ENCODE data around the gene GLP2R. TPM values are rescaled to one million over a fixed set of nuclear protein-coding genes. Genes with fewer than 3 reads are reported as not detected.

GLP2R gene
- total and polyA plus RNA-seq, 2 experiments from 2014 or later = not detected

GRCh38 chr17:9925457-9925856 is 99.7 kb downstream of the GLP2R start:
- in situ Hi-C loops (cut with MboI) = loop anchor here (10.0 kb wide), 1 partner anchor 699 kb away; no protein-coding TSS in a partner anchor
- WGBS, 2 experiments (ENCODE audit: low coverage in 1 of 2, low lambda C conversion rate in 2 of 2, missing lambda C conversion rate in 2 of 2) = 86 to 90% methylated on average over 11 of the region's 11 CpGs

GRCh38 chr17:9926150-9926804 is 100.6 kb downstream of the GLP2R start:
- H3K9me2 ChIP-seq (ENCODE audit: insufficient read depth) = no peaks in the 10 kb centered on the region
- TF ChIP-seq EZH2 (IDR thresholded peaks at IDR 0.05; ENCODE audit: insufficient read depth, poor library complexity, severe bottlenecking) (no peak), EZH2phosphoT487 (IDR thresholded peaks at IDR 0.05; ENCODE audit: insufficient read depth, low read depth) (no peak)
- no peak overlapping the region for H3K4me2 ChIP-seq (ENCODE audit: unreplicated experiment)
- no peaks in the 10 kb centered on the region for H3K79me2 ChIP-seq (ENCODE audit: insufficient read depth)
- no peaks in the 10 kb centered on the region for H3K9me3 ChIP-seq (ENCODE audit: low read depth)
- no peaks in the 10 kb centered on the region for H3F3A ChIP-seq (ENCODE audit: insufficient read depth)
- no peak overlapping the region for H2AFZ ChIP-seq
- in situ Hi-C loops (cut with MboI) = loop anchor here (10.0 kb wide), 1 partner anchor 699 kb away; no protein-coding TSS in a partner anchor
- 89 to 90% methylated on average over 21 of the region's 21 CpGs for WGBS, 2 experiments (ENCODE audit: low coverage in 1 of 2, low lambda C conversion rate in 2 of 2, missing lambda C conversion rate in 2 of 2)
- no peaks in the 10 kb centered on the region for H3K36me3 ChIP-seq (ENCODE audit: low read depth)
- H3K4me3 ChIP-seq = no peak overlapping the region
- H4K20me1 ChIP-seq (ENCODE audit: insufficient read depth) = no peaks in the 10 kb centered on the region
- no peak overlapping the region for H3K9ac ChIP-seq
- no peak for DNase-seq
- no peaks in the 10 kb centered on the region for H3K4me1 ChIP-seq (ENCODE audit: insufficient read depth)
- H3K27me3 ChIP-seq (replicated peaks; ENCODE audit: insufficient read depth) = no peaks in the 10 kb centered on the region
- H3K27ac ChIP-seq = no peak overlapping the region

More at GRCh38 chr17:9925457-9925856, 99.7 kb downstream of the GLP2R start:
- Histone ChIP-seq H3K4me1 (ENCODE audit: insufficient read depth) (no peaks in the 10 kb centered on the region), H3K9ac (no peak overlapping the region), H3K9me2 (ENCODE audit: insufficient read depth) (no peaks in the 10 kb centered on the region), H2AFZ (no peak overlapping the region), H4K20me1 (ENCODE audit: insufficient read depth) (no peaks in the 10 kb centered on the region), H3K27me3 (replicated peaks; ENCODE audit: insufficient read depth) (no peaks in the 10 kb centered on the region), H3K4me2 (ENCODE audit: unreplicated experiment) (no peak overlapping the region), H3K4me3 (no peak overlapping the region), H3K9me3 (ENCODE audit: low read depth) (no peaks in the 10 kb centered on the region), H3K27ac (no peak overlapping the region), H3K36me3 (ENCODE audit: low read depth) (no peaks in the 10 kb centered on the region), H3K79me2 (ENCODE audit: insufficient read depth) (no peaks in the 10 kb centered on the region), H3F3A (ENCODE audit: insufficient read depth) (no peaks in the 10 kb centered on the region)
- TF ChIP-seq EZH2 (IDR thresholded peaks at IDR 0.05; ENCODE audit: insufficient read depth, poor library complexity, severe bottlenecking) = no peak
- TF ChIP-seq EZH2phosphoT487 (IDR thresholded peaks at IDR 0.05; ENCODE audit: insufficient read depth, low read depth) = no peak
- no peak for DNase-seq

GRCh38 chr17:9928601-9929333 is 103.0 kb downstream of the GLP2R start:
- Histone ChIP-seq H3K27me3 (replicated peaks; ENCODE audit: insufficient read depth) (no peaks in the 10 kb centered on the region), H3K9ac (no peak overlapping the region), H3K9me3 (ENCODE audit: low read depth) (no peaks in the 10 kb centered on the region), H3K36me3 (ENCODE audit: low read depth) (no peaks in the 10 kb centered on the region), H3K4me1 (ENCODE audit: insufficient read depth) (0 out of 2 replicates have a peak, but pooled peaks cover 3% of the 10 kb centered on the region), H3K9me2 (ENCODE audit: insufficient read depth) (no peaks in the 10 kb centered on the region), H2AFZ (no peak overlapping the region), H3K4me2 (ENCODE audit: unreplicated experiment) (no peak overlapping the region), H4K20me1 (ENCODE audit: insufficient read depth) (no peaks in the 10 kb centered on the region), H3F3A (ENCODE audit: insufficient read depth) (no peaks in the 10 kb centered on the region), H3K79me2 (ENCODE audit: insufficient read depth) (no peaks in the 10 kb centered on the region), H3K4me3 (no peak overlapping the region), H3K27ac (no peak overlapping the region)
- in situ Hi-C loops (cut with MboI) = loop anchor here (10.0 kb wide), 1 partner anchor 696 kb away; no protein-coding TSS in a partner anchor
- 68 to 71% methylated on average over 13 of the region's 13 CpGs for WGBS, 2 experiments (ENCODE audit: low coverage in 1 of 2, low lambda C conversion rate in 2 of 2, missing lambda C conversion rate in 2 of 2)
- TF ChIP-seq EZH2phosphoT487 (IDR thresholded peaks at IDR 0.05; ENCODE audit: insufficient read depth, low read depth) (no peak), EZH2 (IDR thresholded peaks at IDR 0.05; ENCODE audit: insufficient read depth, poor library complexity, severe bottlenecking) (no peak)
- DNase-seq = peak; percentile 69

- DNase-seq = no peak
- H3K4me1 ChIP-seq (ENCODE audit: insufficient read depth) = 0 out of 2 replicates have a peak, but pooled peaks cover 3% of the 10 kb centered on the region
- H3K36me3 ChIP-seq (ENCODE audit: low read depth) = no peaks in the 10 kb centered on the region
- no peaks in the 10 kb centered on the region for H3K27me3 ChIP-seq (replicated peaks; ENCODE audit: insufficient read depth)
- H3K4me2 ChIP-seq (ENCODE audit: unreplicated experiment) = no peak overlapping the region
- no peak overlapping the region for H3K27ac ChIP-seq
- no peaks in the 10 kb centered on the region for H4K20me1 ChIP-seq (ENCODE audit: insufficient read depth)
- in situ Hi-C loops (cut with MboI) = loop anchor here (10.0 kb wide), 1 partner anchor 695 kb away; no protein-coding TSS in a partner anchor
- TF ChIP-seq EZH2 (IDR thresholded peaks at IDR 0.05; ENCODE audit: insufficient read depth, poor library complexity, severe bottlenecking) = no peak
- TF ChIP-seq EZH2phosphoT487 (IDR thresholded peaks at IDR 0.05; ENCODE audit: insufficient read depth, low read depth) = no peak
- H3K9me3 ChIP-seq (ENCODE audit: low read depth) = no peaks in the 10 kb centered on the region
- no peak overlapping the region for H3K9ac ChIP-seq
- no peak overlapping the region for H2AFZ ChIP-seq
- no peaks in the 10 kb centered on the region for H3K79me2 ChIP-seq (ENCODE audit: insufficient read depth)
- H3K9me2 ChIP-seq (ENCODE audit: insufficient read depth) = no peaks in the 10 kb centered on the region
- no peaks in the 10 kb centered on the region for H3F3A ChIP-seq (ENCODE audit: insufficient read depth)
- 71% methylated on average over 8 of the region's 8 CpGs for WGBS, 2 experiments (ENCODE audit: low coverage in 1 of 2, low lambda C conversion rate in 2 of 2, missing lambda C conversion rate in 2 of 2)
- H3K4me3 ChIP-seq = no peak overlapping the region
Observed at GRCh38 chr17:9929871-9930270, 104.1 kb downstream of the GLP2R start.

Measured in GM23248 (cell line).